Placental epithelial cell (primary cell): ENCODE results near the gene RDH13. TPM values are rescaled to one million over a fixed set of nuclear protein-coding genes. Genes with fewer than 3 reads are reported as not detected.

Experiments
- total RNA-seq: library from RNA; depleted of rRNA; stranded (reverse); fragments of >200 nt; gene quantifications from 2 replicates; pipeline ENCODE4 v1.2.3, GENCODE V29; 2012

The RDH13 gene
- total RNA-seq, result 23.2 and 55.0 TPM in 2 replicates

GRCh38 chr19:55062735-55063491, at the start of gene RDH13:
Gene RDH13 (minus strand): TSS chr19:55063148. CDS start chr19:55063032, 116 bp downstream.

GRCh38 chr19:55075371-55075998, 12.5 kb upstream of the RDH13 start, which contains the start of gene EPS8L1:
Gene EPS8L1 (plus strand): TSS chr19:55075869. CDS start chr19:55076445, 576 bp downstream.

Other genes starting within 250 kb of the RDH13 start
- not detected in 2 replicates for gene KIR3DL1, start 246.7 kb downstream of the RDH13 start, total RNA-seq
- not detected in 2 replicates for gene KIR2DS4, start 230.5 kb downstream of the RDH13 start, total RNA-seq
- under 0.01 TPM in 1 of 2 replicates, not detected in the other for gene KIR3DL2, start 212.7 kb downstream of the RDH13 start, total RNA-seq
- gene FCAR, start 188.9 kb downstream of the RDH13 start, total RNA-seq, result not detected in 2 replicates
- not detected in 2 replicates for gene NCR1, start 157.0 kb downstream of the RDH13 start, total RNA-seq
- gene NLRP7, start 115.6 kb downstream of the RDH13 start, total RNA-seq, result 0.33 TPM in 1 of 2 replicates, not detected in the other
- 21.2 and 23.0 TPM in 2 replicates for gene NLRP2, start 96.8 kb downstream of the RDH13 start, total RNA-seq
- 0.39 and 1.8 TPM in 2 replicates for gene GP6, start 24.9 kb downstream of the RDH13 start, total RNA-seq
- 45.9 and 64.6 TPM in 2 replicates for gene EPS8L1, start 12.7 kb upstream of the RDH13 start, total RNA-seq
- 53.4 and 55.2 TPM in 2 replicates for gene PPP1R12C, start 54.5 kb upstream of the RDH13 start, total RNA-seq
- 28.4 and 80.9 TPM in 2 replicates for gene TNNT1, start 86.1 kb upstream of the RDH13 start, total RNA-seq
- gene TNNI3, start 94.6 kb upstream of the RDH13 start, total RNA-seq, result 0.43 TPM in 1 of 2 replicates, not detected in the other
- gene DNAAF3, start 103.5 kb upstream of the RDH13 start, total RNA-seq, result 0.76 TPM in 1 of 2 replicates, not detected in the other
- gene SYT5, start 117.1 kb upstream of the RDH13 start, total RNA-seq, result not detected in 2 replicates
- under 0.01 and 0.22 TPM in 2 replicates for gene PTPRH, start 146.4 kb upstream of the RDH13 start, total RNA-seq
- 3.9 TPM in 2 replicates for gene TMEM86B, start 165.6 kb upstream of the RDH13 start, total RNA-seq
- 32.2 and 54.1 TPM in 2 replicates for gene PPP6R1, start 195.9 kb upstream of the RDH13 start, total RNA-seq
- 20.4 and 64.0 TPM in 2 replicates for gene HSPBP1, start 217.0 kb upstream of the RDH13 start, total RNA-seq
- 0.79 and 2.2 TPM in 2 replicates for gene BRSK1, start 220.8 kb upstream of the RDH13 start, total RNA-seq